Ecto neural progenitor cell (in vitro differentiated cells): ENCODE data around the gene PCDHGC3.

ENCODE experiments used
- DNase-seq: peaks from one replicate; pipeline ENCODE4 v3.0.0-alpha.2; 2018; ENCODE audit warnings: low spot score

The PCDHGC3 gene

DNA sequence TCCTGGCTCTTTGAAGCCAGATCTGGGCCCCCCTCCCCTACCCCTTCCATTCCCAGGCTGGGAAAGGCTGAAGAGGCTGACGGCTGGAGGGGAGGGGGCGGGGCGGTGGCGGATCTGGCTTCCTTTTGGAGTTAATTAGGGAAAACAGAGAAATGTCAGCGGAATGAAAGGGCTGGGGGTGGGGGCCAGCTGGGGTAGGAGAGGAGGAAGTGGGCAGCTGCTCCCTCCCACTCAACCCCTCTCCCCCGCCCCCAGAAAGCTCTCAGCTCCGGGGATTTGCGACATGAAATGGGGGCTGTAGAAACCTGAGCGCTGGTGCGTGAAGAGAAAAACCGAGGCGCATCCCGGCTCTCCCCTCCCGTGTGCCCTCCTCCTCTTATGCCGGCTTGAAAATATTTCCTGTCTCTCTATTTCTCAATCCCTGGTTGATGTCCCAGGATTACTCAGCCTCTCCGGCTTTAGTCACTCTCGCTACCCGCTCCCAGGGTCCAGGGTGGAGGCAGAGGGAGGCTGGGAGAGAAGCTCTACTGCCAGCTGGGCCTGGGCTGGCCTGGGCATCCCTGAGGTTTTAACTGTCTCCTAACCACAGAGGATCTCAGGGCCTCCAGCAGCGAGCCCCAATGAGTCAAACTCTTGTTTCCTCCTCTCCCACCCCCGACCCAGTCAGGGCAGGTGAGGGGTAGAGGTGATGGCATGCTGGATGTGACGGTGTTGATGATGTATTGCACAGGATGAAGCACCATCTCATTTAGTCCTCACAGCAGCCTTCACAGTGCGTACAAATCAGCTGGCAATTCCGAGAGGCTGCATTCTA is 33.2 kb downstream of the PCDHGC3 start:
- peak; percentile 91 for DNase-seq

DNA sequence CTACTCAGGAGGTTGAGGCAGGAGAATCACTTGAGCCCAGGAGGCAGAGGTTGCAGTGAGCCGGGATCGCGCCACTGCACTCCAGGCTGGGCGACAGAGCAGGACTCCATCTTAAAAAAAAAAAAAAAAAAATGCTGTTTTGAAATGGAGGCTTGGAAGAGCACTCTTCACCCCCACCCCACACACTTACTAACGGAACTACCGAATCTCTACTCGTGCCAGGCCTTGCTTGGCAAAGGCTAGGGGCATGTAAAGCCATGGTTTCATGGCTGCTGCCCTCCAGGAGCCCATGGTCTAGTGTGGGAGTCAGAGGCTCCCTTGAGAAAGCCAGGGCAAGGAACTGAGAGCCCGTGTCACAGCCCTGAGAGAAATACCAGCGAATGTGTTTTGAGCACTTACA is 34.4 kb downstream of the PCDHGC3 start:
- no peak for DNase-seq

DNA sequence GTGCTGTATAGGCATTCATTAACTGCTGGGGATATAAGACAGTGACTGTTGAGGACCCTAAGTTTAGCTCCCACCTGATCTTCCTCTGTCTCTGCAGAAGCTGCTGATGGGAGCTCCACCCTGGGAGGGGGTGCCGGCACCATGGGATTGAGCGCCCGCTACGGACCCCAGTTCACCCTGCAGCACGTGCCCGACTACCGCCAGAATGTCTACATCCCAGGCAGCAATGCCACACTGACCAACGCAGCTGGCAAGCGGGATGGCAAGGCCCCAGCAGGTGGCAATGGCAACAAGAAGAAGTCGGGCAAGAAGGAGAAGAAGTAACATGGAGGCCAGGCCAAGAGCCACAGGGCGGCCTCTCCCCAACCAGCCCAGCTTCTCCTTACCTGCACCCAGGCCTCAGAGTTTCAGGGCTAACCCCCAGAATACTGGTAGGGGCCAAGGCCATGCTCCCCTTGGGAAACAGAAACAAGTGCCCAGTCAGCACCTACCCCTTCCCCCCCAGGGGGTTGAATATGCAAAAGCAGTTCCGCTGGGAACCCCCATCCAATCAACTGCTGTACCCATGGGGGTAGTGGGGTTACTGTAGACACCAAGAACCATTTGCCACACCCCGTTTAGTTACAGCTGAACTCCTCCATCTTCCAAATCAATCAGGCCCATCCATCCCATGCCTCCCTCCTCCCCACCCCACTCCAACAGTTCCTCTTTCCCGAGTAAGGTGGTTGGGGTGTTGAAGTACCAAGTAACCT is 35.3 kb downstream of the PCDHGC3 start:
- DNase-seq = no peak

DNA sequence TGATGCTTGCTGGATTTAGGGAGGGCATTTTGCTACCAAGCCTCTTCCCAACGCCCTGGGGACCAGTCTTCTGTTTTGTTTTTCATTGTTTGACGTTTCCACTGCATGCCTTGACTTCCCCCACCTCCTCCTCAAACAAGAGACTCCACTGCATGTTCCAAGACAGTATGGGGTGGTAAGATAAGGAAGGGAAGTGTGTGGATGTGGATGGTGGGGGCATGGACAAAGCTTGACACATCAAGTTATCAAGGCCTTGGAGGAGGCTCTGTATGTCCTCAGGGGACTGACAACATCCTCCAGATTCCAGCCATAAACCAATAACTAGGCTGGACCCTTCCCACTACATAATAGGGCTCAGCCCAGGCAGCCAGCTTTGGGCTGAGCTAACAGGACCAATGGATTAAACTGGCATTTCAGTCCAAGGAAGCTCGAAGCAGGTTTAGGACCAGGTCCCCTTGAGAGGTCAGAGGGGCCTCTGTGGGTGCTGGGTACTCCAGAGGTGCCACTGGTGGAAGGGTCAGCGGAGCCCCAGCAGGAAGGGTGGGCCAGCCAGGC is 36.1 kb downstream of the PCDHGC3 start:
- no peak for DNase-seq

DNA sequence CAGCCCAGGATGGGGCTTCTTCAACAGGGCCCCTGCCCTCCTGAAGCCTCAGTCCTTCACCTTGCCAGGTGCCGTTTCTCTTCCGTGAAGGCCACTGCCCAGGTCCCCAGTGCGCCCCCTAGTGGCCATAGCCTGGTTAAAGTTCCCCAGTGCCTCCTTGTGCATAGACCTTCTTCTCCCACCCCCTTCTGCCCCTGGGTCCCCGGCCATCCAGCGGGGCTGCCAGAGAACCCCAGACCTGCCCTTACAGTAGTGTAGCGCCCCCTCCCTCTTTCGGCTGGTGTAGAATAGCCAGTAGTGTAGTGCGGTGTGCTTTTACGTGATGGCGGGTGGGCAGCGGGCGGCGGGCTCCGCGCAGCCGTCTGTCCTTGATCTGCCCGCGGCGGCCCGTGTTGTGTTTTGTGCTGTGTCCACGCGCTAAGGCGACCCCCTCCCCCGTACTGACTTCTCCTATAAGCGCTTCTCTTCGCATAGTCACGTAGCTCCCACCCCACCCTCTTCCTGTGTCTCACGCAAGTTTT is 36.7 kb downstream of the PCDHGC3 start:
- peak; percentile 92 for DNase-seq

DNA sequence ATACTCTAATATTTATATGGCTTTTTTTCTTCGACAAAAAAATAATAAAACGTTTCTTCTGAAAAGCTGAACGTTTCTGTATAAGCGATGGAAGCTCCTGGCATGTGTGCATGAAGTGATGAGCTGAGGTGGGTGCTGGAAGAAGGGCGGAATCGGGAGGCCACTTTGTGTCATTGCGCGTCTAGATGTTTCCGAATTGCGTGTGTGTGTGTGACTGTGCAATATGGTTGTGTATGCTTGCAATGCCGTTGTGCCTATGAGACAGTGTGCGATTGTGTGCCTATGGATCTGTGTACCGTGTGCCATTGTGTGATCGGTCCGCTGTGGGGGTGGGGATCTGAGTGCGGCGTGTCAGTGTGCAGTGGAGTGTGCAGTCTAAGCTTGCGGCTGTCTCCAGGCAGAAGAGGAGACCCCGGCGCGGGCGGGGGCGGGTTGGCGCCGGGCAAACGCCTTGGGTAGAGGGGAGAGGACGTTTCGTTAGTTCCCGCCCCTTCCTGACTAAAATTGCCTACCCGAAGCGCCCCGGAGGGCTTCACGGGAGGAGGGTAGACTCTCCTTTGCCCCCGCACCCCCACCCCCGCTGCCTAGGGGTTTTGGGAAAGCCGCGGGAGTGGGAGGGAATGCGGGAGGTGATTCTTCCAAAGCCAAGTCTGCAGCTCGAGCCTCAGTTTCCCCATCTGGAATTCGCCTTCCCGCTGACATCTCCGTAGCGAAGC is 37.3 kb downstream of the PCDHGC3 start:
- DNase-seq = peak; percentile 84

DNA sequence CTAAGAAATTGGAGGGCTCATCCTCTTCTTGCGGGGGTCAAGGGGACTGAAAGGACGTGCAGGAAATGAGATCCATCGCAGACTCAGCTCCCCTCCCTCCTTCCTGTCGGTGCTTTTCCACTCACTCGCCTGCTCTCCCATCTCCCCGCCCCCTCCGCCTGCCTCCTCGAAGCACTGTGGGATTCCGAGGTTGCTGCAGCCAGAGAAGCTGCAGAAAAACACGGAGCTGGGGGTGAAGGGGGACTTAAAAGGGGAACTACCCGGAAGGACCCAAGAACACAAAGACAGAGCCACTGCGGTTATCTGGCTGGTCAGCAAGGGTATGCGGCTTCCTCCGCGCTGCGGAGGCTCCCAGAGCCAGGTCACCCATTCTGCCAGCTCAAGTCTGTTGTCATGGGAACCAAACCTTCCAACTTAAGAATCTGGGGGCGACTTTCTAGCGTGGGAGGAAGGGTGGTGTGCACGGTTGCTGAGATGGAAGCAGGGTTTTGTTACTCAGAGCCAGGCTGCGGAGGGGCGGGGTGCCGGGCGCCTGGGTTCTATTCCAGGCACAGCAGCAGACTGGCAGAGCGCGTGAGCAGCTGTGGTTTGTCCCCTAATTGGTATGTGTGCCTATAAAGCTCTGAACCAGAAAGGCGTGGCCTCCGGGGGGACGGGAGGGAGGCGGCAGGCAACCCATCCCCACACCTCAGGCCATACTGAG is 38.0 kb downstream of the PCDHGC3 start:
- DNase-seq = peak; percentile 84

DNA sequence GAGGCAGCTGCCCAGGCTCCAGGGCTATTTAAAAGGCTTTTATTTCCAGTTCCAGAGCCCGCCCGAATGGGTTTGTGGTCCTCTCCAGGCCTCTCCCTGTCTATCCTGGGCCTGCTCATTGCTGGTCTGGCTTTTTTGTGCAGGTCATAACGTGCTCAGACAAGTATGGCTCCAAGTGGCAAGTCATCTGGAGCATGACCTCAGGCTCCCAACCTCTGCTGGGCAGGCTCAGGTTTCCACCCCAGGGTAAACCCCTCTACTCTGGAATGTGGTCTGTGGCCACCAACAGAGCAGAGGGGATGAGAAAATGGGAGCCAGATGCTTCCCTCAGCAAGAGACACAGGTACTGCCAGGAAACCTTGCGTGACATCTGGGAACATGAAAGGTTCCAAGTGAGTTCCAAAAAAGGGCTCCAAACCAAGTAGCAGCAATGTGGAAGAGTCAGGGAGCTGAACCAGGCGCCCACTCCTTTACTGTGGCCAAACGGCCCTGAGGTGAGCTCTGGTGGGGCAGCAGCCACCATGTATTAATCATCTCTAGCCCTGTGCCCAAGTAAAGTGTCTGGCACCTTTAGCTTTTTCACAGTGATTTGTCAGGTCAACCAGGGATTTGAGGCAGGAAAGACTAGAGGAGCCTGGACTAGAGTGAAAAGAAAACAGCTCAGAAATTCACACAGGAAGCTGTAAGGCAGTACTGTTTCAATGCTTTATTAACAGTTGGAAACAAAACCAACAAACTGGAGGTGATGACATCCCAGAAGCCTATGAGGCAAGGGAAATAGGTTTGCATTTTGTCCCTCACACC is 38.8 kb downstream of the PCDHGC3 start:
- DNase-seq = peak; percentile 86

DNA sequence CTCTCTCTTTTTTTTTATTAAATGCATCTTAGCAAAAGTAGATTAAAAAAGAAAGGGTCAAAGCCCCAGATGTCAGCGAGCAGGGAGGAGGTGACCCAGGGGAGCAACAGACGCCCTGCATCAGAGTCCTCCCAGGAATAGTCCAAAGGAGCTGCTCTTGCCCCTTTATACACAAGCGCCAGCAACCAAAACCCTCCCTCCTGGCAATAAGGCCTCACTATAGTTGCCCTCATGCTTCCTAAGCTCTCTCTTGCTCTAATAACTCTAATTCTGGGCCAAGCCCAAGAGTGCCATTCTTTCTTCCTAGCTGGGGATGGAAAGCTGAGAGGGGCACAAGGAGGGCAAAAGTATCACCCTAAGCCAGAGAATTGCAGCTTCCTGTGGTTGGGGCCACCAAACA is 39.4 kb downstream of the PCDHGC3 start:
- DNase-seq = no peak

DNA sequence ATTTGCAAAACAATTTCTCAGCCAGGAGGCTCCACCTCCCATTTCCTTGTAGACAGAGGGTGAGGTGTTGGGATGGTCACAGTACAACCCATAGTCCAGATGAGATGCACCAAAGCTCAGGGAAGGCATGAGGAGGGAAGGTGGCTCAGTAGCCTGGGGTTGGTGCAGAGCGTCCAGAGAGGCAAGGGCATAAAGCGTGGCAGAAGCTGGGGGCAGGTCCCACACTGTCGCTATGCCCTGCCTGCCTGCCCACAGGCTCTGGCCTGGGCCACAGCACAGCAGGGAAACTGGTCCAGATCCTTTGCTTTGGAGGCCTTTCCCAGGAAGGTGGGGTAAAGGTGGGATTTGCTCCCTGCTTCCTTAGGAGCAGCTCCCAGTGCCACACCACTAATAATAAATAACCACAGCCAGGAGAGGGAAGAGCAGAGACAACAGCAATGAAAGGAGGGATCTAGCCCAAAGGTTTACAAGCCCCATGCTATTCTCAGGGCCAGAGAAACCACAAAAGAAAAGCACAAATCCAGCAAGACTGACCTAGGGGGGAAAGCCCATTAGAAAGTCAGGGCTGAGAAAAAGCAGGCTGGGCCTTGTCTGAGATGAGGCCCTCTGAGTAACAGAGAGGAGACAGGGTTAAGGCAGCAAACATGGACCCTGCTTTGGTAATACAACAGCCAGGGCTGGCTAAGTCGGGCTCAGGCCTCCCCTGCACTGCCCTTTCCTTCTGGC is 40.3 kb downstream of the PCDHGC3 start:
- no peak for DNase-seq

DNA sequence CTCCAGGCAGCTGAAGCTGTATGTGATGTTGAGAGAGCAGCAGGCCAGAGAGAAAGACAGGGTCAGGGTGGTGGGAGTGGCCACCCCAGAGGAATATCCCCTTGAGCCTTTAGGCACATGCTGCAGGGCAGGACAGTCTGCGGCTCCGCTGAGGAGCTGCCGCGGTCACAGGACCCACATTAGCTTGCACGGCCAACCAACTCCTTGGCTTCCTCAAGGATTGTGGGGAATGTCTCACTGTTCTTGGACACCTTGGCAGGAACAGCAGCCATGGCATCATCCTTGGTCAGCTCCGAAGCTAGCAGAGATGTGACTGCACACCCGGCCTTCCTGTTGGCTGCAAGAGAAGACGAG is 40.9 kb downstream of the PCDHGC3 start:
- DNase-seq = no peak

DNA sequence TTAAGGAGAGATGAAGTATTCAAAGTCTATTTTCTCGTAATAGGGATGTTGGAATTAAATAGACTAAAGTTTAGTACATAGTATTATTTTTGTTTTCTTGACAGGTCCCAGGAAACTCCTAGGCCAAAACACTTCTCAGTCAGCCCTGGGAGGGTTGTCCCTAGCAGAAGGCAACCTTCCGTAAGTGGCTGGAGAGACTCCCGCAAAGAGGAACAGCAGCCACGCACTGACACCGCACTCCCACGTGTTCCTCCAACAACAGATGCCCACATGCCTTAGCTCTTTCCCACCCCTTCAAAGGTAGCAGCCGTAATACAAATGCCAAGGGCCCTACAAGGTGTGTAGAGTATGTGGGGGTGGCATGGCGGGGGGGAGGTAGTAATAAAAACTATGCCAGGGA is 41.5 kb downstream of the PCDHGC3 start:
- no peak for DNase-seq

DNA sequence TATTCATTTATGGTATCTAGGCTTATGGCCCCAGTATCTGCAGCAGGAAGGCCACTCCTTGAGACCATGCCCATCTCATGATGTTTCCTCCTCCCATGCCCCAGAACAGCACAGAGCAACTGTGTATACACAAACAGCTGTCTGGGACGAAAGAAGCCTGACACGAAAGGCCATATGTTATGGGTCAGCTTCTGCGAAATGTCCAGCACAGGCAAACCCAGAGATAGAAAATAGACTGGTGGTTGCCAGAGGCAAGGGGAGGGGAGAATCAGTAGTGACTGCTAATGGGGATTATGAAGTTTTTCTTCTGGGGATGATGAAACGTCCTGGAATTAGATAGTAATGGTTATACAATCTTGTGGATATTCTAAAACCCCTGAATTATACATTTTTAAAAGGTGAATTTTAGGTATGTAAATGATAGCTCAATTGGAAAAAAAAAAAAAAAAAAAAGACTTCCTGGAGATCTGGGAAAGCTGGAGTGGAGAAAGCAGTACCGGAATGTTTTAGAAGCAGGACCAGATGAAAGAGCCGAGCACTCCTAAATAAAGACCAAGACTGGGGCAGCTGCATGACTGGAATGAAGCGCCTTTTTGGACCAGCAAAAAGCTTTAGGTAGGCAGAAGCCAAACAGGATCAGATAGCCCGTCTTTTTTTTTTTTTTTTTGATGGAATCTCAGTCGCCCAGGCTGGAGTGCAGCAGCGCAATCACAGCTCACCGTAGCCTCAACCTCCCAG is 42.3 kb downstream of the PCDHGC3 start:
- DNase-seq = no peak

DNA sequence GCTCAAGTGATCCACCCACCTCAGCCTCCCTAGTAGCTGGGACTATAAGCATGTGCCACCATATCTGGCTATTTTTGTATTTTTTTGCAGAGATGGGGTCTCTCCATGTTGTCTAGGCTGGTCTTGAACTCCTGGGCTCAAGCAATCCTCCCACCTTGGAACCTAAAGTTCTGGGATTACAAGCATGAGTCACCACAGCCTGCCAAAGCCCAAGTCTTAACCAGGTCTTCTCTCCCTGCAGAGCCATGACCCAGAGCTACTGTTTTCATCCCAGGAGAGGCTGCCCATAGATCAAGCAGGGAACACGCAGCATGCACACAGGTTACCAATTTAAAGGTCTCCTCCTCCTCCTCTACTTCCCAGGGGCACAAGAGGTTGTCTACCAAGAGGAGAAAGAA is 42.9 kb downstream of the PCDHGC3 start:
- no peak for DNase-seq

DNA sequence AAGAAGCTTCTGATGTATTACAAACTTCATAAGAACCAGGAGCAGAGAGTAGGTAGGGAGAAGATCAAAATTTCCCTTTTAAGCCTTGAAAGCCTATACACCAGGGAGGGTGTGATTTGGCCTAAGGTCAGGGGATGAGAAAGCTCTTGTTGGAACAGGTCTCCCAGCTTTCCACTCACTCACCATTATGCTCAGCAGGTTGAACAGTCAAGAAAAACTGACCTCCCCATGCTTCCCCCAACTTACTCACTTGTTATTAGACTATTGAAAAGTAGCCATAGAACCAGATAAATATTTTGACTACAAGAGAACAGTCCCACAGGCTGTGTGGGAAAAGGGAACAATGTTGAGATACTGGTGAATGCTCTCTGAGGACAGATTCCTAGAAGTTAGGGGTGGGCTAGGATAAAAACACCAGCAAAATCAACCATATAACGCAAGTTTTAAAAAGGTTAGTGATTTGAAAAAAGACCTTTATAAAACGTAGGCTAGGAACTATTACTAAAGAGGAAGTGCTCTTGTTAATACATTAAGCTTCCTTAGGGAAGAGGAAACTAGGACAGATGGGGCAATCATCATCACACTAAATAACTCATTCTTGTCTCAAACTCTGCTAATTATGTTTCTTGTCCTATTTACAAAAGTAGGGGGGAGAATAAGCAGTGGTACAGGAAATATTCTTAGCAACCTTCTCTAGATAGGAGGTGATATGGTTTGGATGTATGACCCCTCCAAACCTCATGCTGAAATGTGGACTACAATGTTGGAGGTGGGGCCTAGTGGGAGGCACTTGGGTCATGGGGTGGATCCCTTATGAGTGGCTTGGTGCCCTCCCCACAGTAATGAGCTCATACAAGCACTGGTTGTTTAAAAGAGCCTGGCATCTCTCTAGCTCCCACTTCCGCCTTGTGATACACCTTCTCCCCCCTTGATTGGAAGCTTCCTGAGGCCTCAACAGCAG is 44.1 kb downstream of the PCDHGC3 start:
- peak; percentile 12 for DNase-seq

DNA sequence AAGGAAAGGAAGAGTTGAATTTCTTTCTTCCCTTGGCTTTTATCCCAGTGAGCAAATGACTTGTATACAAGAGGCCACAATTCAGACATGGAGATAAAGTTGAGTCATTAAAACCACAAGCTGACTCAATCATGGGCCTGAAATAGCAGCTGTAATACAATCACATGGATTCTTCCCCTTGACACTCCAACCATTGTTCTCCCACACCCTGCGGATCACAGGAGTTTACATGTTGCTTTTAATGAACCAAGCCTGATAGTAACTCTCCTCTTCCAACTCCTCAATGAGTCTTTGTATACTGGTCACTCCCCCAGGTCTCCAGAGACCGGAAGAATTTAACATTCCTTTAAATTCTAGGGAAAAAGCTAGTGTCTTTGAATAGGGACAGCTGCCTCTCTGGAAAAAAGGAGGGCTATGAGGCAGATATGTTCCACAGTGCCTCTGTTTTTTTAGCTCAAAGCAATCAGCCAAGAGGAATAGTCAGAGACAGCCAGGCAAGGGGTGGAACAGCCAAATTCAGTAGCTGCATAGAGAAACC is 45.5 kb downstream of the PCDHGC3 start:
- no peak for DNase-seq

DNA sequence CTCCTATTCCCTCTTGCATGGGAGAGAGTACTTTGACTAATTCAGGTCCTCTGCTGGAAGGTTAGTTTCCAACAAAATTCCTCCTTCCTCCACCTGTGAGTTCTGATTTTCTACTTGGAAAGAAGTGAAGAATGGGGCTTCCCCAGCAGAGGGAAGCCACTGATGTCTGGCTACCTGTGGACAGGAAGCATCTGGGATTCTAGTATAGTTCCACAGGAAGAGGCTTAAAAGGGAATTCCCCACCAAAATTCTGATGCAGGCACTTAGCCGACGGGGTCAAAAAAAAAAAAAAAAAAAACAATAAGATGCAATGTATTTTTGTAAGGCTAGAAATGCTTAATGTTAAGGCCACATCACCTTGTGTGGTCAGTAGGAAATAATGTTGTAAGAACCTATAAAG is 46.5 kb downstream of the PCDHGC3 start:
- no peak for DNase-seq

DNA sequence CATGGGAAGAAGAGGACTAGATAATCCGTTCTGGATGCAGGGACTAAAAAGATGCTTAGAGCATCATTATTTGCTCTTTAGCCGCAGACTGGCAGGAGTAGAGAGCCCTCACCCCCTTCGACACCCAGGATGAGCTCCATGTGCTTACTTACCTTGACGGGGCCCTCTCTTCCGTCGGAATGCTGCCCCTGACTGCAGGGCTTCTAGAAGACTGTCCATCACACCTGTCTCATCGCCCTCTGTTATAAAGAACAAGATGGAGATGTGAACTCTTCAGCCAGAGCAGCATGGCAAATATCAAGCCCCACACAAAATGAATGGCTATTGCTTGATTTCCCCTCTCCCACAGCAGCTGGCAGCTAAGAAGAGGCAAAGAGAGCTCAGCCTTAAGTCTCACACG is 48.2 kb downstream of the PCDHGC3 start:
- no peak for DNase-seq
